Fibroblast of lung (primary cell): ENCODE results near the gene SPI1. TPM values are rescaled to one million over a fixed set of nuclear protein-coding genes. Genes with fewer than 3 reads are reported as not detected.

ENCODE experiments used
- DNase-seq, 2 donors: peaks; one replicate each; pipeline versions ENCODE4 v3.0.0 to v3.0.0-alpha.2; 2010; ENCODE audit warnings: low read depth in 2 of 2
- H2AFZ ChIP-seq: 2 replicates; pipeline ENCODE4 v1.5.1; 2012; ENCODE audit warnings: low read length, control low read depth, inconsistent platforms
- H3K27ac ChIP-seq: 2 replicates; pipeline ENCODE4 v1.5.1; 2011; ENCODE audit warnings: low read length, control low read depth; ENCODE audit not compliant: insufficient read depth
- H3K27me3 ChIP-seq: 2 replicates; pipeline ENCODE4 v1.5.1; 2011; ENCODE audit warnings: mild to moderate bottlenecking, low read length; ENCODE audit not compliant: control insufficient read depth, insufficient read depth
- H3K36me3 ChIP-seq: 2 replicates; pipeline ENCODE4 v1.5.1; 2011; ENCODE audit warnings: low read length; ENCODE audit not compliant: control insufficient read depth, insufficient read depth
- H3K4me1 ChIP-seq: 2 replicates; pipeline ENCODE4 v1.5.1; 2011; ENCODE audit warnings: low read length; ENCODE audit not compliant: control insufficient read depth, insufficient read depth; ENCODE audit errors: extremely low read depth
- H3K4me2 ChIP-seq: 2 replicates; pipeline ENCODE4 v1.5.1; 2011; ENCODE audit warnings: low read length, control low read depth; ENCODE audit not compliant: insufficient read depth; ENCODE audit errors: extremely low read depth
- H3K4me3 ChIP-seq, 4 experiments: fragments of 200-600 bp in 1 of 4; sonication (generic) in 1 of 4; replicated peaks in 1 of 4; 2 replicates each; pipeline ENCODE4 v1.5.1; 2011 to 2016; ENCODE audit warnings: low read length in 4 of 4, low read depth in 3 of 4, mild to moderate bottlenecking in 3 of 4, control low read depth in 2 of 4, inconsistent platforms in 1 of 4, mixed read lengths in 1 of 4; ENCODE audit not compliant: insufficient read depth in 1 of 4; ENCODE audit errors: control extremely low read depth in 1 of 4
- H3K79me2 ChIP-seq: 2 replicates; pipeline ENCODE4 v1.5.1; 2012; ENCODE audit warnings: mild to moderate bottlenecking, low read length, inconsistent platforms; ENCODE audit not compliant: control insufficient read depth, insufficient read depth
- H3K9ac ChIP-seq: 2 replicates; pipeline ENCODE4 v1.5.1; 2011; ENCODE audit warnings: mild to moderate bottlenecking, low read length, control low read depth; ENCODE audit not compliant: insufficient read depth
- H3K9me3 ChIP-seq: 2 replicates; pipeline ENCODE4 v1.5.1; 2012; ENCODE audit warnings: low read depth, low read length; ENCODE audit not compliant: control insufficient read depth, insufficient read depth
- H4K20me1 ChIP-seq: 2 replicates; pipeline ENCODE4 v1.5.1; 2011; ENCODE audit warnings: low read length; ENCODE audit not compliant: control insufficient read depth, insufficient read depth; ENCODE audit errors: extremely low read depth
- CTCF ChIP-seq, 2 donors: IDR thresholded peaks in 1 of 2; conservative IDR thresholded peaks in 1 of 2; 1 replicate in 1 of 2; 2 replicates in 1 of 2; pipeline ENCODE4 v1.5.1; 2011 to 2012; ENCODE audit warnings: low read length in 2 of 2, control low read depth in 1 of 2, inconsistent platforms in 1 of 2, low read depth in 1 of 2, mild to moderate bottlenecking in 1 of 2
- EZH2 ChIP-seq: IDR thresholded peaks from 2 replicates; pipeline ENCODE4 v1.5.1; 2012; ENCODE audit warnings: low read length, control low read depth, mild to moderate bottlenecking; ENCODE audit errors: missing control alignments
- polyA plus RNA-seq, 2 donors: library from polyadenylated mRNA; depleted of rRNA in 1 of 2; stranded (reverse) in 1 of 2; unstranded in 1 of 2; fragments of >200 nt; gene quantifications; 2 replicates each; pipeline ENCODE4 v1.2.1, GENCODE V29; 2011 to 2012; ENCODE audit warnings: missing spikeins in 1 of 2
- total RNA-seq: library from RNA; depleted of rRNA; stranded (reverse); fragments of >200 nt; gene quantifications from 2 replicates; pipeline ENCODE4 v1.2.1, GENCODE V29; 2014

Gene SPI1
- total and polyA plus RNA-seq, 2 donors (not counting 1 experiment from before 2014, with no cell fraction given) = not detected

DNA sequence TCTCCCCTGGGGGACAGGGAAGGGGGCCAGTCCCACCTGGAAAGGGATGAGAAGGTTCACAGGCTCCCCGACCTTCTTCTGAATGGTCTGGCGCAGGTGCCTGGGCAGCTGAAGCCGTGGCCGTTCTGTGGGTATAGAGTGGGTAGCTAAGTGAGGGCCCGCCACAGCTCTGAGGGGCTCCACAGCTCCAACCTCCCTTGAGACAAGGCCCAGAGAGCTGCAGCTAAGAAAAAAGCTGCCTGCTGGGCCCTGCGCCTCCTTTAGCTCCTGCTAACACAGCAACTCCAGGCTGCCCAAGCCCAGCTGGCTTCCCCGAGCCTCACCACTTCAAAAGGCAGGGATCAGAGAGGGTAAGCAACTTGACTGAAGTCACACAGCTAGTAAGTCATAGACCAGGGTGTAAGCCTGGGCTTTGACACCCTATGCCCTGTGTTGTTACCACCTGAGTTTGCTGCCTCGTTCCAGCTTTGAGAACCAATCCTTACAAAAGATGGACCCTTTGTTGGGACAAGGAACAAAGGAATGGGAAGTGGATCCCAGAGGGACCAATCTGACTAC lies 44.4 kb downstream of the SPI1 start:
- Histone ChIP-seq H3K9me3 (no peaks in the 10 kb centered on the region), H3K4me3 (no peak overlapping the region), H3K27me3 (no peaks in the 10 kb centered on the region), H4K20me1 (no peaks in the 10 kb centered on the region), H3K79me2 (no peaks in the 10 kb centered on the region), H2AFZ (no peak overlapping the region), H3K27ac (no peak overlapping the region), H3K36me3 (peaks cover 2% of the 10 kb centered on the region), H3K4me2 (no peak overlapping the region), H3K4me1 (no peaks in the 10 kb centered on the region), H3K9ac (no peak overlapping the region)
- TF ChIP-seq CTCF (conservative IDR thresholded peaks at IDR 0.05 in 1 of 2, IDR thresholded peaks at IDR 0.05 in 1 of 2; ENCODE audit: low read depth in 1 of 2, low read length in 2 of 2) = no peak
- TF ChIP-seq EZH2 = no peak
- no peak for DNase-seq

GRCh38 chr11:47333526-47333845 lies 44.9 kb downstream of the SPI1 start:
- Histone ChIP-seq H3K4me2 (no peak overlapping the region), H3K4me3 (no peak overlapping the region)

DNA sequence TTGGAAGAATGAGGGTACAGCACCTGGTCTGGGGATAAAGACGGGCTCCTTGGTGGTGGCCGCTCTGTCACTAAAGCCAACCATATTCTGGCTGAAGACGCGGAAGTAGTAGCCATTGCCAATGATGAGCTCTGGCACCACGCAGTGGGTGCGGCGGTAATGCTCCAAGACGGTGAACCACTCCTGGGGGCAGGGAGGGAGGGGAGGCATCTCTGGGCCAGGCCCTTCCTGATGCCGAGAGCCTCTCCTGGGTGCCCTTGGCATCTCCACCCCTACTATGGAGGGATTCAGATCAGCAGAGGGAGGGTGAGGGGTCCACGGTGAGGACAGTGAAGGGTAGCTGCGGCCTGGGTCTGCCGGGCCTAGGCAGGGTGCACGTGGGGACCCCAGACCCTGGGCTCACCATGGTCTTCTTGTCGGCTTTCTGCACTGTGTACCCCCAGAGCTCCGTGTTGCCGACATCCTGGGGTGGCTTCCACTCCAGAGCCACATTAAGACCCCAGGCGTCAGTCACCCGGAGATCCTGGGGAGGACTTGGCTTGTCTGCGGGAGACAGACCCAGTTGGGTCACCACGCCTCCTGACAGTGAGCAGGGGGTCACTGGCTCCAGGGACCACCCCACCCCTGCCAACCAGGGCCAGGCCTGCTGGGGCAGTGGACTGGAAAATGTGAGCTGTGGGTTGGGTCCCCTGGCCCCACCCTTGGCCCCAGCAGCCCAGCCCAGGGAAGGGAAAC lies 45.4 kb downstream of the SPI1 start:
- Histone ChIP-seq H3K4me2 (no peak overlapping the region), H3K27ac (no peak overlapping the region), H3K9me3 (no peaks in the 10 kb centered on the region), H3K4me3 (no peak overlapping the region), H4K20me1 (no peaks in the 10 kb centered on the region), H3K79me2 (no peaks in the 10 kb centered on the region), H3K9ac (no peak overlapping the region), H3K27me3 (no peaks in the 10 kb centered on the region), H3K36me3 (peaks cover 4% of the 10 kb centered on the region), H3K4me1 (no peaks in the 10 kb centered on the region), H2AFZ (no peak overlapping the region)
- DNase-seq = no peak
- no peak for TF ChIP-seq EZH2
- no peak for TF ChIP-seq CTCF (conservative IDR thresholded peaks at IDR 0.05 in 1 of 2, IDR thresholded peaks at IDR 0.05 in 1 of 2; ENCODE audit: low read depth in 1 of 2, low read length in 2 of 2)

More at GRCh38 chr11:47333526-47333845, 44.9 kb downstream of the SPI1 start:
- no peak for TF ChIP-seq EZH2
- no peak for TF ChIP-seq CTCF (conservative IDR thresholded peaks at IDR 0.05 in 1 of 2, IDR thresholded peaks at IDR 0.05 in 1 of 2; ENCODE audit: low read depth in 1 of 2, low read length in 2 of 2)
- no peak for DNase-seq
- Histone ChIP-seq H3K9ac (no peak overlapping the region), H4K20me1 (no peaks in the 10 kb centered on the region), H3K4me1 (no peaks in the 10 kb centered on the region), H3K27me3 (no peaks in the 10 kb centered on the region), H3K27ac (no peak overlapping the region), H3K79me2 (no peaks in the 10 kb centered on the region), H3K36me3 (peaks cover 4% of the 10 kb centered on the region), H3K9me3 (no peaks in the 10 kb centered on the region), H2AFZ (no peak overlapping the region)
